Amniotic stem cell (primary cell): ENCODE measurements around the gene LONP1.
A peak's percentile ranks its signal among the peaks of the same experiment; 100 is the strongest.

Experiments
- DNase-seq: peaks from one replicate; lab custom pipeline; 2025; lab: John Stamatoyannopoulos, UW

The LONP1 gene

DNA sequence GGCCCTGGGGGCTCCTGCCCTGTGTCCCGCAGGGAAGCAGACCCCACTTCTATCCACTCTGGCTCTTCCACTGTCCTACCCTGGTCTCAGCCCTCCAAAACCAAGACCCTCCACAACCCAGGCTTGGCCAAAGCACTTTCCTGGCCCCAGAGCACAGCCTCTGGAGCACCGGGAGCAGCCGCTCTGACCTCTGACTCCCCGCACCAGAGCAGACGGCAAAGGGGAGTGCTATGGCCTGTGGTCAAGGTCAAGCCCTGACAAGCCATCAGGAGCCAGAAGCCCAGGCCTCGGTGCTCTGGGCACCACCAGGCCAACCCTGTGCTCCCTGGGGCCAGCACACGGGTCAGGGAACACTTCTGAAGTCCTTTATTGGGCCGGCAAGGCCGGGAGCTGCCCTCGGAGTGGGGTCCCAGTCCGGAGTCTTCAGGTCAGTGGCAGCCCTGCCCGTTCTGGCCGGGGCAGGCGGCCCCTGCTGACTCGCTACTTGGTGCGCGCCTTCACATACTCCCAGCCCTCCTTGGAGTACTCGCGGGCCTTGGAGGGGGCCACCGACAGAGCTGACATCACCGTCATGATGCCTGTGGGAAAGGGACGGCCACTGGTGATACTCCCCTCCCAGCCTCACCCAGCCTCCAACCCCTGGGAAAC is 41.8 kb downstream of the LONP1 start:
- DNase-seq = no peak

DNA sequence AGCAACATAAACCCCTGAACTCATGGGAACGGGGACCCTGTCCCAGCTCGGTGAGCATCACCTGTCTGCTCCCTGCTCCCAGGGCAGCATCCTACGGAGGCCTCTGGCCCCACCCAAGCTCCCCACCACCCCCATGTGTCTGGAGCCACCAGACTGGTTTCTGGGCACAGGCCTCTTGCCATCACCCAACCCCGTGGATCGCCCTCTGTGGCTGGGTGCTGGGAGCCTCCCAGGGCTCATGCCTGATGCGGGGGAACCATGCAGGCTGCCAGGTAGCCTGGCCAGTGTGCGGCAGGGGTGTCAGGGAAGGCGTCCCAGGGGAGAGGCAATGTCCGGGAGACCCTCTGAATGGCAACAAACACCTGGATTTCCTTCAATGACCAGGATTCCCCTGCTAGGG is 42.4 kb downstream of the LONP1 start:
- DNase-seq = no peak

DNA sequence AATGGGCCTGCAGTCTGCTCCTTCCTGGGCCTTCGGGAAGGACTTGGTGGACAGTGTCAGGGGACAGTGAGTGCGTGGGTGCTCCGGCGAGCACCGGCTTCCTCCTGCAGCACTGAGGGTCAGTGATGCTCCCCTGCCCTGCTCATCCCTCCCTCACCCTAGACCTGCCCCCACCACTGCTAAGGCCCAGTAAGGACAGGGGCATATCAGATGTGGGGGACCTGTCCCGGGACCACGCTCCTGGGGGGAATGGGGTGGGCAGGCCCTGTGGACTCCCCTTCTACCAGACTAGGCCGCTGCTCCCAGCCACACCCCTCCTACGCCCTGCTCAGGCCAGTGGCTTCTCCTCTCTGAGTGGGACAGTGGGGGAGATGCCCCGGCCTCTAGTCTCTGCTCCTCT is 42.8 kb downstream of the LONP1 start:
- DNase-seq = no peak

GRCh38 chr19:5676772-5677105 is 43.2 kb downstream of the LONP1 start:
- no peak for DNase-seq

DNA sequence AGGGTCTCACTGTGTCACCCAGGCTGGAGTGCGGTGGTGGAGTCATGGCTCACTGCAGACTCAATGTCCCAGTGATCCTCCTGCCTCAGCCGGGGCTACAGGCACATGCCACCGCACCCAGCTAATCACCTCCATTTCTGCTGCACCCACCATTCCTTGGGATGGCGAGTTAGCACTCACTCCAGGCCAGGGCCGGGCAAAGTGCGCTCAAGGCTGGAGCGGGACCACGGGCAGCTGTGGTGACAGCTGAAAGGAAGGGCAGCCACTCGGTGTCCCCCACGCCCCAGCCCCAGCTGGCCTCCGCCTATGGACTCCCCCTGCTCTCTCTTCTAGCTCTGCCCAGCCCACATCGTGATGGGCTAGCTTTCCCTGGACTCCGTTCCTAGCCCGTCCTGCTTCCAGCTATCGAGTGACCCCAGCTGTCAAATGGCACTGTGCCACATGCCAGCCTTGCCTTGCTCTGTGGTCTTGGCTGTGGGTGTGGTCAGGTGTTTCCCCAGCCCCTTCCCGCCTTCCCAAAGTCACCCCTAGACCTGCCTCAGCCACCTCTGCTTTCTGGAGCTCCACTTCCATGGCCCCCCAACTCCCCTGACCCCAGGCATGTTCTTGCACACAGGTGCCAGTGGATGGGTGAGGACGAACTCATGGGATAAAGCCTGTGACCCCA is 43.7 kb downstream of the LONP1 start:
- no peak for DNase-seq

GRCh38 chr19:5674714-5675113 is 45.2 kb downstream of the LONP1 start:
- no peak for DNase-seq

DNA sequence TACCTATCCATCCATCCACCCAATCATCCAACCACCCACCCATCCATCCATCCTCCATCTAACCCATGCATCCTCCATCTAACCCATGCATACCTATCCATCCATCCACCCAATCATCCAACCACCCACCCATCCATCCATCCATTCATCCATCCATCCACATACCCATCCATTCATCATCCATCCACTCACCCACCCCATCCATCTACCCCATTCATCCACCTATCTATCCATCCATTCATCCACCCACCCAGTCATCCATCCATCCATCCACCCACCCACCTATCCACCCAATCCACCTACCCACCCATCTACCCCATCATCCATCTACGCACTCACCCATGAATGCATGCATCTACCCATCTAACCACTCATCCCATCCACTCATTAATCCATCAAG is 46.2 kb downstream of the LONP1 start:
- no peak for DNase-seq

GRCh38 chr19:5672708-5673459 is 47.1 kb downstream of the LONP1 start:
- no peak for DNase-seq

DNA sequence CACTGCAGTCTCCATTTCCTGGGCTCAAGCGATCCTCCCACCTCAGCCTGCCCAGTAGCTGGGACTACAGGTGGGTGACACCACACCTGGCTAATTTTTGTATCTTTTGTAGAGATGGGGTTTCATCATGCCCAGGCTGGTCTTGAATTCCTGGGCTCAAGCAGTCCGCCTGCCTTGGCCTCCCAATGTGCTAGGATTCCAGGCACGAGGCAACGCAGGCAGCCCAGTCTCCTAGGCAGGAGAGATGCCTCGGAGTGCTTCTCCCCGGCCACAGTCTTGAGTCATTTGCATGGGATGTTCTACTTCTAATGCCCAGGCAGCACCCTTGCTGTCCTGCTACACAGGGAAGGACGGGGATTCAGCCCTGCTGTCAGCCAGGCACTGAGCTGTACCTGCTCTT is 48.3 kb downstream of the LONP1 start:
- no peak for DNase-seq

GRCh38 chr19:5669212-5669611 is 50.7 kb downstream of the LONP1 start:
- no peak for DNase-seq

DNA sequence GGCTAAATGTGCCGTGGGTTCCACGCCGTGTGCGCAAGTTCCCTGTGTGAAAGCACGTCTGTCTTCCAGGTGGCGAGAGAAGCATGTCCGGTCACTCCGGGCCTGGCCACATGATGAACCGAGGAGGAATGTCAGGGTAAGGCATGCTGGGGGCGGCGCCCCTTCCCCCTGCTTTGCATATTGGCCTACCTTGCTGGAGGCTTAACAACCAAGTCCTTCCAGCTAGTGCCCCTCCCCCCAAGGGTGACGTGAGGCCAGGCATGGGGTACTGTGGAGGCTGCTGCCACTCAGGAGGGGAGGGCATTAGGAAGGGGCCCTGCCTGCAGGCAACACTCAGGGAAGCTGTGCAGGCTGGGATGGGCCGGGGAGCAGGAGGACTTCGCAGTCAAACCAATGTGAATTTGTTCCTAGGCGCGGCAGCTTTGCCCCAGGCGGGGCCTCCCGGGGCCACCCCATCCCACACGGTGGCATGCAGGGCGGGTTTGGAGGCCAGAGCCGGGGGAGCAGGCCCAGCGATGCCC is 52.1 kb downstream of the LONP1 start:
- DNase-seq = no peak

DNA sequence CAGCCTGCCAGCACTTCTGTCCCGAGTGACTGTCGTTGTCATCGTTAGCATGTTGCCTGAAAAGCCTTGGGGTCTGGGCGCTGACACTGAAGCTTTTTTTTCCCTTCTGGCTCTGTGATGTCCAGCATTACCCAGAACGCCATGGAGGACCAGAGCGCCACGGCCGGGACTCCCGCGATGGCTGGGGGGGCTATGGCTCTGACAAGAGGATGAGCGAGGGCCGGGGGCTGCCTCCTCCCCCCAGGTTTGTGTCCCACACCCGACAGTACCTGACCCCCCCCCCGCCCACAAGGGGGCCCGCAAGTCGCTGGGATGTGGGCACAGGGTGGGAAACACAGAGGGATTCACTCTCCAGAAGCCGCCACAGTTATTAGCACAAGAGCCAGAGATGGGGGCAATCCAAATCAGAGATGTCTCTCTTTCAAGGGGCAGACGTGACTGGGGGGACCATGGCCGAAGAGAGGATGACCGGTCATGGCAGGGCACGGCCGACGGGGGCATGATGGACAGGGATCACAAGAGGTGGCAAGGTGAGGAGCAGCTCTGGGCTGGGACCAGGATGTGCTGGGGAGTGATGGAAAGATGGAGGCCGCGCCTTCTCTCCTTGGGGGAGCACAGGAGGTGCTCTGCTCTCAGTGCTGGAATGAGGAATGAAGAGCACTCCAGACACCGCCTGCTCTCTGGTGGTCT is 52.9 kb downstream of the LONP1 start:
- DNase-seq = no peak

- peak; percentile 29 for DNase-seq
These were observed 54.0 kb downstream of the LONP1 start for GRCh38 chr19:5665781-5666513.

DNA sequence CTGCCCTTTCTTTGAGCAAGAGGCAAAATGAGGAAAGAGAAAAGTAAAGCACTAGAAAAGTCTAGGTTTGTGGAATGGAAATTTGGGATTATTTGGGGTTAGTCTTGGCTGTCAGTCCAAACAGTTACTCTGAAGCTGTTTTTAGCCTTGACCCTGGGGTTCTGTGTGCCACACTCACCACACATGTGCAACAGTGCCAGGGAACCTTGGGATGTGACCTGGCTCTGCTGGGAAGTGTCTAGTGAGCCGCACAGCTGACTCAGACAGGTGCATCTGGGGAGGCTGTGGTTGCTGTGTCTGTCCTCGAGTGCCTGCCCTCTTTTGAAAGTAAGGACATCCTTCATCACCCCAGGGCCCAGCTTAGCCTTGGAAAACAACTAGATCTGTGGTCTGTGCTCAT is 55.4 kb downstream of the LONP1 start:
- no peak for DNase-seq

- no peak for DNase-seq
These were observed 56.0 kb downstream of the LONP1 start for GRCh38 chr19:5663904-5664303.

DNA sequence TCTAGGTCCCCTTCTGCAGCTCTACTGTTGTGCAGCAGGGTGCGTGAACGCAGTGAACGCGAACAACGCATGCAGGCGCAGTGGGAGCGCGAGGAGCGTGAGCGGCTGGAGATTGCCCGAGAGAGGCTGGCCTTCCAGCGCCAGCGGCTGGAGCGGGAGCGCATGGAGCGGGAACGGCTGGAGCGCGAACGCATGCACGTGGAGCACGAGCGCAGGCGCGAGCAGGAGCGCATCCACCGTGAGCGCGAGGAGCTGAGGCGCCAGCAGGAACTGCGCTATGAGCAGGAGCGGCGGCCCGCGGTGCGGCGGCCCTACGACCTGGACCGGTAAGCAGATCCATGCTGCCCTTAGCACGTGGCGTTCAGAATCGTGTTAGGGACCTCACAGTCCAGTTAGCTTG is 58.5 kb downstream of the LONP1 start:
- DNase-seq = no peak

- DNase-seq = no peak
These were observed 64.5 kb downstream of the LONP1 start for GRCh38 chr19:5655412-5655811.

DNA sequence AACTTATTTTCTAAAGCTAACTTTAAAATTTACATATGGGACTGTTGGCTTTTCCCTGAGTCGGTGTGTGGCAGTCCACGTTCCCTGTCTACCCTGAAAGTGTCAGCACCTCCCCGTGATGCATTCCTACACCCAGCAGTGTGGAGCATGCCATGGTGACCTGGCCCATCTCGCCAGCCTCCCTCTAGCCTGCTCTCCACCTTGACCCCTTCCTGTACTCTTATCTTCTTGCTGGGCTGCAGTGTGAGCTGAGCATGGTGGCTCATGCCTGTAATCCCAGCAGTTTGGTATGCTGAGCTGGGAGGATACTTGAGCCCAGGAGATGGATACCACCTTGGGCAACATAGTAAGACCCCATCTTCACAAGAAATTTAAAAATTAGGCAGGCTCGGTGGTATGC is 65.0 kb downstream of the LONP1 start:
- DNase-seq = no peak

DNA sequence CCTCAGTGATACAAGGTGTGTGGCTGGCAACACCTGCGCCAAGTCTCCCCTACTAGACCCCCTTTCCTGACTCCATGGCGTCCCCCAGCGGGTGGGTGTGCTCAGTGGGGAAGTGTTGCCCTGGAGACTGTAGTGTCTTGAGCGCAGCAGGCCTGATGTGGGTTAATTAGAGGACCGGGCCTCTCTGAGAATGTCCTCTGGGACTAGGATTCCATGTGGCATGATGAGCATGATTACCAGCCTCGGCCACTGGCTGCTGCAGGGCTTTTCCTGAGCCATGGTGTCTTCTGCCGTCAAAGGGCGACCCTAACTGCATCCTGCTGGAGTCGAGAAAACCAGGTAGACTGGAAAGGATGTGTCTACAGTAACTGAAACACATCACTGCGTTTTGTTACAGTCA is 67.7 kb downstream of the LONP1 start:
- no peak for DNase-seq

- DNase-seq = no peak
These were observed 68.6 kb downstream of the LONP1 start for GRCh38 chr19:5651361-5651760.

DNA sequence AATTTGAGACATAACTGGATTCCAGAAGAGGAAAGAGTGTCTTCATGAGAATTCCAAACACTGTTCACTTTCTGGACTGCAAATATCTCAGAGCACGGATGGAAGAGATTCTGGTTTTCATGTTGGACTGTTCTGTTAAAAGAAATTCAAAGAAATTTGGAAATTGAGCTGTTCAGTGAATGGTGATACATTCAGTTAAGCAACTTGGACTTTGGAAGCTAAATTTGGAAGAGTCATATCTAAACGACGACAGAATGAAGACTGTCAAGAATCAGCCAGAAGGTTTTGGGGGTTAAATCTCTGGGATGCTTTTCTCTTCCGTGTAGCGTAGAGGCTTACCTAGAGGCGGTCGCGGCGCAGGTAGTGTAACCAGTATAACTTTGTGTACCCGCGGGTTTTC is 71.5 kb downstream of the LONP1 start:
- DNase-seq = no peak

- DNase-seq = no peak
These were observed 73.2 kb downstream of the LONP1 start for GRCh38 chr19:5646703-5647102.
